T-helper 17 cell (primary cell): ENCODE data around the gene SMAD3. TPM values are rescaled to one million over a fixed set of nuclear protein-coding genes. Genes with fewer than 3 reads are reported as not detected.

Experiments used
- ATAC-seq: fragments of 150-1000 bp; cut with Tn5 transposase; 2 replicates; pipeline ENCODE4 v1.10.0; 2021; ENCODE audit warnings: mild to moderate bottlenecking, moderate library complexity
- DNase-seq, 3 donors: peaks; one replicate each; pipeline versions ENCODE4 v3.0.0 to v3.0.0-alpha.2; 2020 to 2021
- H3K9me3 ChIP-seq: one replicate; pipeline ENCODE4 v1.7.0; 2013; ENCODE audit warnings: low read length, mild to moderate bottlenecking; ENCODE audit not compliant: control insufficient read depth, poor library complexity, severe bottlenecking
- H3K27ac Mint-ChIP-seq: one replicate; pipeline ENCODE4 v1.8.0; 2022; ENCODE audit warnings: mild to moderate bottlenecking, moderate library complexity, mixed read lengths
- H3K27me3 Mint-ChIP-seq: one replicate; pipeline ENCODE4 v1.8.0; 2022; ENCODE audit warnings: mixed read lengths
- H3K36me3 Mint-ChIP-seq: one replicate; pipeline ENCODE4 v1.8.0; 2022; ENCODE audit warnings: low read depth, mixed read lengths
- H3K4me1 Mint-ChIP-seq: one replicate; pipeline ENCODE4 v1.8.0; 2022; ENCODE audit warnings: mild to moderate bottlenecking, mixed read lengths
- H3K4me3 Mint-ChIP-seq: one replicate; pipeline ENCODE4 v1.8.0; 2022; ENCODE audit warnings: mild to moderate bottlenecking, moderate library complexity, mixed read lengths
- total RNA-seq, 4 donors: library from RNA in 2 of 4; stranded (reverse) in 2 of 4; gene quantifications; one replicate each; pipeline ENCODE4 v1.2.3 and lab custom pipeline; 2022 to 2026

The SMAD3 gene
- total RNA-seq, 2 donors from 2014 or later: 79.8 to 82.9 TPM

DNA sequence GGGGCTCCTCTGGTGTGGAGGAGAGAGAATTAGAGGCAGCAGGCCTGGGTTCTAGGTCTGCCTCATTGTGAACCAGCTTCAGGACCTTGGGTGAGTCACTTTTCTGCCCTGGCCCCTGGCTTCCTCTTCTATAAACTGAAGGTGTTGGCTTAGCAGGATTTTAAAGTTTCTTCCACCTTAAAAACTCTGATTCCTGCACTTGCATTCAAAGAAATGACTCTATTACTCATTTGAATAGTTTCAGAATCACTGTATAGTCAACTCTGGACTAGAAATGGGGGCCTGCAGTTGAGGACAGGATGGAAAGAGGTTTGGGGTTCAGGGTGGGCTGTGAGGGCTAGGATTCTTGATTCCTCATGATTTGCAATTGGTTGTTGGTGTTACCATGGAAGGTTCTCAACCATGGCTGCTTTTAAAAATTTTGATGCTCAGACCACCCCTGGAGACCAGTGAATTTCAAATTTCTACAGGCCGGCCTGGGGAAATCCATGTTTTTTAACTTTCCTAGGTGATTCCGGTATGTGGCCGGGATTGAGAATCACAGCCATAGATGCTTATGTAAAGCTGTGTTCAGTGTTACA lies 19.9 kb downstream of the SMAD3 start:
- Mint-ChIP-seq H3K27me3 (no peaks in the 10 kb centered on the region), H3K27ac (peak overlapping the region; percentile 99), H3K4me3 (peak overlapping the region; percentile 77), H3K36me3 (peaks cover 2% of the 10 kb centered on the region), H3K4me1 (peaks cover 80% of the 10 kb centered on the region)
- ATAC-seq (no peak), DNase-seq (no peak)
- no peaks in the 10 kb centered on the region for H3K9me3 ChIP-seq

- H3K9me3 ChIP-seq: no peaks in the 10 kb centered on the region
- peaks cover 2% of the 10 kb centered on the region for H3K36me3 Mint-ChIP-seq
- DNase-seq: no peak
Measured at GRCh38 chr15:67085818-67086636, 20.6 kb downstream of the SMAD3 start.

GRCh38 chr15:67086637-67086914 lies 21.2 kb downstream of the SMAD3 start:
- H3K4me1 Mint-ChIP-seq: peaks cover 77% of the 10 kb centered on the region
- no peaks in the 10 kb centered on the region for H3K9me3 ChIP-seq
- no peak for DNase-seq
- H3K4me3 Mint-ChIP-seq: peak overlapping the region; percentile 77
- no peaks in the 10 kb centered on the region for H3K27me3 Mint-ChIP-seq
- peaks cover 2% of the 10 kb centered on the region for H3K36me3 Mint-ChIP-seq
- peak overlapping the region; percentile 99 for H3K27ac Mint-ChIP-seq
- no peak for ATAC-seq

More at GRCh38 chr15:67085818-67086636, 20.6 kb downstream of the SMAD3 start:
- Mint-ChIP-seq H3K27me3 (no peaks in the 10 kb centered on the region), H3K4me1 (peaks cover 79% of the 10 kb centered on the region), H3K4me3 (peak overlapping the region; percentile 77), H3K27ac (peak overlapping the region; percentile 99)
- ATAC-seq: peak; percentile 14

DNA sequence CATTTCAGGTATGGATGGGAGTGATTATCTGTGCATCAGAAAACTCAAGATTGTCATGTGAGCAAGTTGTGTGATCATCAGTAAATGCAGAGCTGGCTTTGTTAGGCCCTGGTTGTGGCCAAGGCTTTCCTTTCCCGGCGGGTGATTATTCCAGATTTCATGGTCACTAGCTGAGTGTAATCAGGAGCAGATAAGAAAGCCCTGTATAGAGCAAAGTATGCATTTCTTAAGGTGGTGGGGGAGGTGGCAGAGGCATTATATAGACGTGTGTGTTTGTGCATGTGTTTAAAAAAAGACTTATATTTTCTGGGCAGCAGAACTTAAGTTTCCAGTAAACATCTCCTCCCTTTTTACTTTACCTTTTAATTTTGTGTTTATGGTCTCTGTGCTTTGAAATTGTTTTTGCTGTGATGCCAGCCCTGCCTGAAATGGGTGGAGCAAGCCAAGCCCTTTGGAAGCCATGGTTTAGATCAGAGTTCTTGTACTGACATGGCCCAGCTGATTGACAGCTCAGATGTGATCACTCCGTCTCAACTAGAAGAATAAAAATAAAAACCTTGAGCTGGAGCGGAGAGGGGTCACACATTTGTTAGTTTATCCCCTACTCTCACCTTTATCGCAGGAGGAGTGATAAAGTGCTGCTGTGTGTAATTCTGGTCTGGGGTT lies 22.2 kb downstream of the SMAD3 start:
- no peaks in the 10 kb centered on the region for H3K9me3 ChIP-seq
- Mint-ChIP-seq H3K4me1 (peaks cover 75% of the 10 kb centered on the region), H3K4me3 (peak overlapping the region; percentile 67), H3K27ac (peak overlapping the region; percentile 99), H3K36me3 (peaks cover 2% of the 10 kb centered on the region), H3K27me3 (no peaks in the 10 kb centered on the region)
- no peak for ATAC-seq
- no peak for DNase-seq

GRCh38 chr15:67089217-67090193 lies 24.1 kb downstream of the SMAD3 start:
- no peaks in the 10 kb centered on the region for H3K9me3 ChIP-seq
- ATAC-seq (no peak), DNase-seq (no peak)
- peaks cover 68% of the 10 kb centered on the region for H3K4me1 Mint-ChIP-seq
- peak overlapping the region; percentile 99 for H3K27ac Mint-ChIP-seq
- H3K4me3 Mint-ChIP-seq: peak overlapping the region; percentile 43
- H3K36me3 Mint-ChIP-seq: peaks cover 4% of the 10 kb centered on the region
- no peaks in the 10 kb centered on the region for H3K27me3 Mint-ChIP-seq

GRCh38 chr15:67090297-67091070 lies 25.1 kb downstream of the SMAD3 start:
- Mint-ChIP-seq H3K27me3 (no peaks in the 10 kb centered on the region), H3K4me3 (peak overlapping the region; percentile 84), H3K27ac (peak overlapping the region; percentile 99), H3K4me1 (peaks cover 61% of the 10 kb centered on the region), H3K36me3 (peaks cover 4% of the 10 kb centered on the region)
- ATAC-seq (no peak), DNase-seq (no peak)
- no peaks in the 10 kb centered on the region for H3K9me3 ChIP-seq

GRCh38 chr15:67091071-67091979 lies 25.9 kb downstream of the SMAD3 start:
- peak; percentile 92 for ATAC-seq
- peak overlapping the region; percentile 84 for H3K4me3 Mint-ChIP-seq
- H3K36me3 Mint-ChIP-seq: peaks cover 4% of the 10 kb centered on the region
- peaks cover 64% of the 10 kb centered on the region for H3K4me1 Mint-ChIP-seq
- peak; percentile 44 to 63 (median 62) for DNase-seq
- H3K27me3 Mint-ChIP-seq: no peaks in the 10 kb centered on the region
- no peaks in the 10 kb centered on the region for H3K9me3 ChIP-seq
- peak overlapping the region; percentile 99 for H3K27ac Mint-ChIP-seq

DNA sequence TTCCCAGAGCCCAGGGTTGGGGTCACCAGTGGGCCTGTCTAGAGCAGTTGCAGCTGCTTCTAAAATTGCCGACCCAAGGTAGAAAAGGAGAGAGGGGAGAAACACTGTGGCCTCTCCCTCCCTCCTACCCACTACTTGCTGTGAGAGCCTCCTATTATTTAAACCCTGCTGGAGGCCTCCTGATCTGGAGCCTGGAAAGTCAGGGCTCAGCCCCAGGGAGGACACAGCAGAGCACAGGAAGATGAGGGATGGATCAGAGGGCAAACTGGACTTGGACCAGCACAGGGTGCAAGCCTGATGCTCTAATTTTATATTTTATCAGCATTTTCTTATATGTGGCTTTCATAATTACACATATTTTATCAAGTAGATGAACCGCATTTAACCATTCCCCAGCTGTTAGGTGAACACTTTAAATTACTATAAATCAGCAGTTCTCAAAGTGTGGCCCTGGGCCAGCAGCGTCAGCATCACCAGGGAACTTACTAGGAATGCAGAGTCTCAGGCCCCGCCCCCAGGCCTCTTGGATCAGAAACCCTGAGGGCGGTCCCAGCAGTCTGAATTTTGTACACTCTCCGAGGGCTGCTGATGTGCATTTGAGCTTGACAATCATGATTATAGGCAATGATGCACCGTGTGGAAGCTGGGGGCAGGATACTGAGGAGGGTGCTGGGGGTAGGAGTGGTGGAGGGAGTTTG lies 26.7 kb downstream of the SMAD3 start:
- no peaks in the 10 kb centered on the region for H3K9me3 ChIP-seq
- H3K27me3 Mint-ChIP-seq: no peaks in the 10 kb centered on the region
- H3K4me1 Mint-ChIP-seq: peaks cover 62% of the 10 kb centered on the region
- ATAC-seq (no peak), DNase-seq (no peak)
- peak overlapping the region; percentile 71 for H3K4me3 Mint-ChIP-seq
- peak overlapping the region; percentile 99 for H3K27ac Mint-ChIP-seq
- peaks cover 3% of the 10 kb centered on the region for H3K36me3 Mint-ChIP-seq

DNA sequence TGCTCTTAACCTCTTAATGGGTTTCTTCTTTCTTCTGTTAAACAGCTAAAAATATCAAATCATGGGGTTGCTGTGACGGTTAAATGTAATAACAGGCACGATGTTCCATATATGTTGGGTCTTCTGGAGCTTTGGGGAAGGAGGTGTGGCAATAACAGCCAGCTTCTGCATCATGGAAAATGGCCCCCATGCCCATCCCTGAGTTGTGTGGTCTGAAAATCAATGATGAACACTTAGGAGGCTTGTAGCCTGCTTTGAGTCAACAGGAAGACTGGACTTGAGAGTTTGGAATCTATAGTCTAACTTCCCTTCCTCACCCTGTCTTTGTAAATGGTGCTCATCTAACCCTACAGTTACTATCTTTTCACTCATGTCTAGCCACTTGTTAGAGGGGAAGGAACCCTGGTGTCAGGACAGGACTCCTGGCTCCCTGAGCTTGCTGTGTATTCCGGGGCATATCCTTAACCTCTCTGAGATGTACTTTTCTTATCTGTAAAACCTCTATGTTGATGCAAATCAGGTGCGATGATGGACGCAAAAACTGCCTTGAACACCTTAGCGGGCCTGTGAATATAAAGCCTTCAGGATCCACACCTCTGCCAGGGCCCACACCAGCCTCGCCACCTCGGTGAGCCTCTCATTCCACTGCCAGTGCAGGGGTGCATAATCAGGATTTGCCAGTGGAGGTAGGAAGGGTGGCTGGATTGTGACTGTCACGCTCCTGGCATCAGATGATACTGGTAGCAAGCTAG lies 27.5 kb downstream of the SMAD3 start:
- Mint-ChIP-seq H3K36me3 (peaks cover 3% of the 10 kb centered on the region), H3K27me3 (no peaks in the 10 kb centered on the region), H3K4me3 (peak overlapping the region; percentile 56), H3K4me1 (peaks cover 62% of the 10 kb centered on the region), H3K27ac (peak overlapping the region; percentile 99)
- no peaks in the 10 kb centered on the region for H3K9me3 ChIP-seq
- ATAC-seq (no peak), DNase-seq (no peak)

DNA sequence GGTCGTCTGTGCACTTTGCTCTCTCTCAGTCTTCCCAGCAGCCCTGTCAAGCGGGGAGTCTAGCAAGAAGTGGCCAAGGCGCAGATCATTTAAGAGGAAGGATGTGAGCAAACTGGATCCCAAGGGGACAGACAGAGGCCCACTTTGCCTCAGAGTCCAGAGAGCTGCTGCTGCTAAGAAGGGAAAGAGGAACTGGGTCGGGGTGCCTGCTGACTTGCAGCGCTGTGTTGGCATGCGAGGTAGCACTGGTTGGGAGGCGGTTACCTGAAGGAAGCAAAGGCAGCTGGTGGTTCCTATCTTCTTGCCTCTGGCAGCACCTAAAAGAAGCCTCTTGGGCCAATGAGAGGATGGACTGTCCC lies 28.1 kb downstream of the SMAD3 start:
- H3K36me3 Mint-ChIP-seq: peaks cover 3% of the 10 kb centered on the region
- ATAC-seq (peak; percentile 10), DNase-seq (no peak)
- no peaks in the 10 kb centered on the region for H3K27me3 Mint-ChIP-seq
- H3K9me3 ChIP-seq: no peaks in the 10 kb centered on the region
- H3K27ac Mint-ChIP-seq: peak overlapping the region; percentile 99
- peak overlapping the region; percentile 56 for H3K4me3 Mint-ChIP-seq
- peaks cover 64% of the 10 kb centered on the region for H3K4me1 Mint-ChIP-seq
